Cardiac fibroblast (primary cell): ENCODE results near the gene PTCD3.

Experiments
- DNase-seq, 2 donors: peaks; one replicate each; pipeline versions ENCODE4 v3.0.0 to v3.0.0-alpha.2; 2010; ENCODE audit warnings: low read depth in 2 of 2
- H3K4me3 ChIP-seq, 2 donors: replicated peaks in 1 of 2; 1 replicate in 1 of 2; 2 replicates in 1 of 2; pipeline ENCODE4 v1.5.1; 2011; ENCODE audit warnings: low read depth in 2 of 2, low read length in 2 of 2, mild to moderate bottlenecking in 2 of 2, moderate library complexity in 1 of 2
- TF ChIP-seq, protein P1 (sequence below): IDR thresholded peaks from one replicate; pipeline ENCODE4 v1.5.1; 2011; ENCODE audit warnings: low read depth, mild to moderate bottlenecking, low read length, inconsistent platforms

The PTCD3 gene

DNA sequence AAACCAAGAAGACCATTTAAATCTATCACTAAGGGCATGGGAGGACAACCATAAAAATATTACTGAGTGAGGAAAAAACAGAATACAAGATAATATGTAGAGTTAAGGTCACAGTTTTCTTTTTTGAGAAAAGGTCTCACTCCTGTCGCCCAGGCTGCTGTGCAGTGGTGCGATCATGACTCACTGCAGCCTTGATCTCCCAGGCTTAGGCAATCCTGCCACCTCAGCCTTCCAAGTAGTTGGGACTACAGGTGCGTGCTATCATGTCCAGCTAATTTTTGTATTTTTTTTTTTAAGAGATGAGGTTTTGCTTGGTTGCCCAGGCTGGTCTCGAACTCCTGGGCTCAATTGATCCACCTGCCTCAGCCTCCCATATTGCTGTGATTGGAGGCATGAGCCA is 24.3 kb upstream of the PTCD3 start:
- TF ChIP-seq, protein P1, sequence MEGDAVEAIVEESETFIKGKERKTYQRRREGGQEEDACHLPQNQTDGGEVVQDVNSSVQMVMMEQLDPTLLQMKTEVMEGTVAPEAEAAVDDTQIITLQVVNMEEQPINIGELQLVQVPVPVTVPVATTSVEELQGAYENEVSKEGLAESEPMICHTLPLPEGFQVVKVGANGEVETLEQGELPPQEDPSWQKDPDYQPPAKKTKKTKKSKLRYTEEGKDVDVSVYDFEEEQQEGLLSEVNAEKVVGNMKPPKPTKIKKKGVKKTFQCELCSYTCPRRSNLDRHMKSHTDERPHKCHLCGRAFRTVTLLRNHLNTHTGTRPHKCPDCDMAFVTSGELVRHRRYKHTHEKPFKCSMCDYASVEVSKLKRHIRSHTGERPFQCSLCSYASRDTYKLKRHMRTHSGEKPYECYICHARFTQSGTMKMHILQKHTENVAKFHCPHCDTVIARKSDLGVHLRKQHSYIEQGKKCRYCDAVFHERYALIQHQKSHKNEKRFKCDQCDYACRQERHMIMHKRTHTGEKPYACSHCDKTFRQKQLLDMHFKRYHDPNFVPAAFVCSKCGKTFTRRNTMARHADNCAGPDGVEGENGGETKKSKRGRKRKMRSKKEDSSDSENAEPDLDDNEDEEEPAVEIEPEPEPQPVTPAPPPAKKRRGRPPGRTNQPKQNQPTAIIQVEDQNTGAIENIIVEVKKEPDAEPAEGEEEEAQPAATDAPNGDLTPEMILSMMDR: no peak
- no peak for DNase-seq
- H3K4me3 ChIP-seq: no peak overlapping the region

GRCh38 chr2:86082756-86083155 is 23.3 kb upstream of the PTCD3 start:
- H3K4me3 ChIP-seq: no peak overlapping the region
- DNase-seq: no peak
- TF ChIP-seq, protein P1: no peak

- DNase-seq: no peak
- TF ChIP-seq, protein P1: peak; percentile 47
- no peak overlapping the region for H3K4me3 ChIP-seq
Measured at GRCh38 chr2:86087936-86088850, 17.8 kb upstream of the PTCD3 start.

DNA sequence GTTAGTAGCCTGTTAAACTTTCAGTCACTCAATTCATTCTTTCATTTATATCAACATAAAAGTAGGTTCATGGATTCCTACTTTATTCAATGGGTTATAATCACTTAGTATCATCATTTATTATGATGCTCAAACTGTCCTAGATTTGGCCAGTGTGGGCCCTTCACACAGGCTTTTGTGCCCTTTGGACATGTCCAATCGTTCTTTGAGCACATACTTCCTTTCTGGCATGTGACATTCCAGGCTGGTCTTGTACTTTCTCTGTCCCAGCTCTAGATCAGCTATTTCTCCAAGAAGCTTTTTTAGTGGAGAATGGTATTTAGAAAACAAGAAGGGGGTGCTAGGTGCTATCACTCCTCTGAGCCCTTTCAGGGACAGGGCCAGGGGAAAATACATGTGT is 11.8 kb upstream of the PTCD3 start:
- DNase-seq: no peak
- TF ChIP-seq, protein P1: no peak
- H3K4me3 ChIP-seq: no peak overlapping the region

GRCh38 chr2:86097114-86097896 is 8.7 kb upstream of the PTCD3 start:
- TF ChIP-seq, protein P1: no peak

GRCh38 chr2:86097913-86098312 is 8.1 kb upstream of the PTCD3 start:
- DNase-seq: no peak
- H3K4me3 ChIP-seq: no peak overlapping the region
- TF ChIP-seq, protein P1: no peak

More at GRCh38 chr2:86097114-86097896, 8.7 kb upstream of the PTCD3 start:
- H3K4me3 ChIP-seq: no peak overlapping the region
- DNase-seq: no peak
